C4-2B (cell line): ENCODE results near the gene DAG1.
A peak's percentile ranks its signal among the peaks of the same experiment; 100 is the strongest.

Experiments
- H3K27ac ChIP-seq: fragments of 450-650 bp; 2 replicates; pipeline ENCODE4 v1.5.1; 2017
- CTCF ChIP-seq: fragments of 450-650 bp; conservative IDR thresholded peaks from 2 replicates; pipeline ENCODE4 v1.5.1; 2017; ENCODE audit warnings: mild to moderate bottlenecking
- ZFX ChIP-seq: fragments of 450-650 bp; IDR thresholded peaks from 2 replicates; pipeline ENCODE4 v1.6.1; 2017

Gene DAG1

GRCh38 chr3:49539659-49540560 is 69.8 kb downstream of the DAG1 start:
- TF ChIP-seq CTCF, result peak; percentile 94
- TF ChIP-seq ZFX, result no peak
- peak overlapping the region; percentile 58 for H3K27ac ChIP-seq

- H3K27ac ChIP-seq, result no peak overlapping the region
- TF ChIP-seq CTCF (no peak), ZFX (no peak)
Measured at GRCh38 chr3:49552087-49552486, 82.0 kb downstream of the DAG1 start.

GRCh38 chr3:49553324-49553691 is 83.2 kb downstream of the DAG1 start:
- TF ChIP-seq ZFX (no peak), CTCF (no peak)
- peak overlapping the region; percentile 78 for H3K27ac ChIP-seq

- H3K27ac ChIP-seq, result peak within 1 kb of the TSS; percentile 78
- no peak for TF ChIP-seq CTCF
- peak; percentile 51; the same call in 1 of the 2 replicates for TF ChIP-seq ZFX
Measured at GRCh38 chr3:49553692-49554632, 83.9 kb downstream of the DAG1 start, which contains the start of gene BSN. Gene BSN, plus strand, starts transcription at chr3:49554477. Its CDS starts 126 bp downstream, at chr3:49554603.

GRCh38 chr3:49554633-49555265 is 84.7 kb downstream of the DAG1 start:
- H3K27ac ChIP-seq, result peak overlapping the region; percentile 78; the same call in 1 of the 2 replicates
- TF ChIP-seq CTCF (no peak), ZFX (no peak)

- TF ChIP-seq CTCF (no peak), ZFX (no peak)
- H3K27ac ChIP-seq, result no peak overlapping the region
Measured at GRCh38 chr3:49556500-49557275, 86.6 kb downstream of the DAG1 start.
